Activated CD4-positive, alpha-beta memory T cell treated with anti-CD3 and anti-CD28 coated beads for 36 hours (primary cell): Measurements from ENCODE around the gene APOLD1. TPM values are rescaled to one million over a fixed set of nuclear protein-coding genes. Genes with fewer than 3 reads are reported as not detected.
"Not testable (repeated sequence)": the region's sequence is repeated elsewhere in the genome, so short reads cannot be mapped to it uniquely, and the experiment has no call there.

Experiments
- CTCF ChIA-PET: fragments of 350-600 bp; sonication (Branson Sonifier 250); formaldehyde crosslinking; loops from one replicate; lab custom pipeline; 2021; ENCODE audit warnings: antibody characterized with exemption, inconsistent platforms; lab: Charles Lee
- POLR2A ChIA-PET: fragments of 350-600 bp; sonication (Branson Sonifier 250); formaldehyde crosslinking; loops from one replicate; lab custom pipeline; 2021; ENCODE audit warnings: antibody characterized with exemption; lab: Charles Lee
- DNase-seq: peaks from one replicate; pipeline ENCODE4 v3.0.0-alpha.2; 2020
- H3K27ac Mint-ChIP-seq: one replicate; pipeline ENCODE4 v1.8.0; 2021; ENCODE audit warnings: mixed read lengths
- H3K27me3 Mint-ChIP-seq: one replicate; pipeline ENCODE4 v1.8.0; 2021; ENCODE audit warnings: mixed read lengths
- H3K36me3 Mint-ChIP-seq: one replicate; pipeline ENCODE4 v1.8.0; 2021; ENCODE audit warnings: mixed read lengths
- H3K4me1 Mint-ChIP-seq: one replicate; pipeline ENCODE4 v1.8.0; 2021; ENCODE audit warnings: low read depth, mixed read lengths
- H3K4me3 Mint-ChIP-seq: one replicate; pipeline ENCODE4 v1.8.0; 2021; ENCODE audit warnings: mild to moderate bottlenecking, mixed read lengths
- H3K9me3 Mint-ChIP-seq: one replicate; pipeline ENCODE4 v1.8.0; 2021; ENCODE audit warnings: mixed read lengths
- intact Hi-C: fragments of 100-400 bp; cut with micrococcal nuclease; formaldehyde crosslinking; loops from one replicate; pipeline ENCODE4 v1.15.1; 2023
- total RNA-seq, 2 experiments: library from RNA; stranded (reverse); gene quantifications; one replicate each; pipeline ENCODE4 v1.2.3, GENCODE V29; 2021

APOLD1 gene, protein sequence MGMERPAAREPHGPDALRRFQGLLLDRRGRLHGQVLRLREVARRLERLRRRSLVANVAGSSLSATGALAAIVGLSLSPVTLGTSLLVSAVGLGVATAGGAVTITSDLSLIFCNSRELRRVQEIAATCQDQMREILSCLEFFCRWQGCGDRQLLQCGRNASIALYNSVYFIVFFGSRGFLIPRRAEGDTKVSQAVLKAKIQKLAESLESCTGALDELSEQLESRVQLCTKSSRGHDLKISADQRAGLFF
- total RNA-seq: 1 to 10 TPM; 3.4 to 4.4 TPM

DNA sequence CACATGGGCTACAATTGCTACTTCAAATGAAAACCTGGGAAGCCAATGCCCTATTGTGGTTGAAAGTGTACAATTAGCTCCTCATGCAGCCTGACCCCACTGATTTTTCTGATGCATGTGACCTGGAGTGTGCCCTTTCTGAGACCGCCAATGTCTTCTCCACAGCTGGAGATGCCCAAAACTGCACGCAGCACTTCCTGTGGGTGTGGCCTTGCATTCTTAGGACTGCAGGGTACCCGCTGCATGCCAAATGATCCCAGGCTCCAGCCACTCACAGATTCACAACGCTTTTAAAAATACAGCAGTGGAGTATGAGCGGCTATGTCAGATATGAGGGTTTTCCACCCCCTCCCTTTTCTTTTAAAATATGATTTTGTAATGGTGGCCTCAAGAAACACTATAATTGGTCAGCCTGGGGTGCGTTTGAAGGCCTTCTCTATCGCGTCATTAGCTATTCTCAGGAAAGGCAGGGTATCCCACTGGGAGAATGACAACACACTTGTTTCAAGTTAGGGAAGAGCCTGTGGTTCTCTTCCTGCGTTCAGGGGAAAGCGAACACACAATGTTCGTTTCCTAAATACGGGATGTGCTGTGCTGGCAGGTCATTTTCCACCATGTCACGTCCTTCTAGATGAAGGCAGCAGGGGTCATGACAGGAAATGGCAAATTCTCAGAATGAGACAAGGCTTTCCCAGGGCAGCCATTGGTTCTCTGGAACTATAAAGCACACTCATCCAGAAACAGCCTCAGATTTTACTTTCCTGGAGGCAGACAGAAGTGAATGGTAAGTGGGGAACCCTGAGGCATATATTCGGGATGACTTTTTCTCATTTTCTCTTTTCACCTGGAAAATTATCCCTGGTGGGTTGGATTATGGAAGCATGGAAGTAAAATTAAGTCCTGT, at the start of gene APOLD1:
APOLD1 (plus strand) TSS at position 749 of the 904 bp plus-strand sequence; CDS start at position 782, 33 bp downstream.
- peak; percentile 32 for DNase-seq
- peak within 1 kb of the TSS; percentile 38 for H3K27ac Mint-ChIP-seq
- H3K9me3 Mint-ChIP-seq: no peaks in the 10 kb centered on the region
- peaks cover 36% of the 10 kb centered on the region for H3K4me1 Mint-ChIP-seq
- no peaks in the 10 kb centered on the region for H3K27me3 Mint-ChIP-seq
- H3K4me3 Mint-ChIP-seq: peak within 1 kb of the TSS; percentile 70
- ChIA-PET POLR2A (no interaction called here), CTCF (interaction anchor here (2.0 kb wide), 1 partner anchor 48 kb away, joined by 6 read pairs; no protein-coding TSS in a partner anchor)
- intact Hi-C loops: loop anchor here (5.0 kb wide), 2 partner anchors 58 to 317 kb away; partner anchors contain the start of gene GSG1
- no peaks in the 10 kb centered on the region for H3K36me3 Mint-ChIP-seq

DNA sequence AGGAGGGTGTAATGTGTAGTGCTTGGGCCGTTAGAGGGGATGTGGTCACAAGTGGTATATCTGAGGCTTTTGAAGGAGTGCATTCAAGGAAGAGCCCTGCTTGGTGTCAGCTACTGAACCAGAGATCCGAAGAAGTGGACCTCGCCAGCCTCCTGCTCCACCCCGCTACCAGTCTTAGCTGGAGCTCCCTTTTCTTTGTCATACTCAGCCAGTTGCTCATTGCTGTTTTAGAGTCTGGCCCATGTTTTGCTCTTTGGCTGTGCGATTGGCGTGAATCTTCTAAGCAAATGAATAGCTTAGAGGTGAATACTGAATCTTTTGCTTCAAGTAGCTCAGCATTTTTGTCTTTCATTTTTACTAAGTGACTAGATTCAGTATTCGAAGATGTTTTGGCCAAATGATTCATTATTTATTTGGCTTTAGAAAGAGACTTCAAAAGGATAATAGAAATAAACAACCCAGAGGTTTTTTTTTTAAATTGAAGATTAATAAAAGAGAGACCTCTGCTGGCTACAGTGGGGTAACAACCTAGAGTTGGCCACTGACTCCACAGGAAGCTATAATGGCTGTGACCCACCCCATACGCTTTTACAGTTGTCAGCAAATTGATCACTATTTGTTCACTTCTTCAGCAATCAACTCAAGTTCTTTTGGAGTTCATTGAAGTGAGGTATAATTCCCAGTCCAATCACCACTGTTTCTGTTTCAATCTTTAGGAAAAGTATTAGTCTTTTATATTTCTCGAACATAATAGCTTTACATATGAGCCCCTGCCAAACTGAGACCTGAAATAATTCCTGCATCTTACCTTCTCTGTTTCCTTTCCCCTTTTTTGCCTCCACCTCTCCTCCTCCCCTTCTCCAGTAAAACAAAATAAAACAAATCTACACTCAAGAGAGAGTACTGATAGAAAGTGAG, 48.4 kb upstream of the APOLD1 start:
- intact Hi-C loops: loop anchor here (1.0 kb wide), 2 partner anchors 11 to 22 kb away; no protein-coding TSS in a partner anchor
- peak overlapping the region; percentile 88 for H3K27ac Mint-ChIP-seq
- ChIA-PET CTCF (interaction anchor here (0.7 to 3.9 kb wide), 58 partner anchors 9 to 604 kb away, joined by 3 to 42 read pairs (median 4); partner anchors contain the start of genes APOLD1, BORCS5, CDKN1B and DDX47), POLR2A (interaction anchor here (0.5 to 3.7 kb wide), 15 partner anchors 10 to 380 kb away, joined by 3 to 46 read pairs (median 5); partner anchors contain the start of genes BORCS5, CDKN1B and GPR19)
- H3K27me3 Mint-ChIP-seq: no peaks in the 10 kb centered on the region
- no peaks in the 10 kb centered on the region for H3K9me3 Mint-ChIP-seq
- H3K4me1 Mint-ChIP-seq: peaks cover 46% of the 10 kb centered on the region
- H3K4me3 Mint-ChIP-seq: peak overlapping the region; percentile 59
- peaks cover 3% of the 10 kb centered on the region for H3K36me3 Mint-ChIP-seq
- peak; percentile 76 for DNase-seq

DNA sequence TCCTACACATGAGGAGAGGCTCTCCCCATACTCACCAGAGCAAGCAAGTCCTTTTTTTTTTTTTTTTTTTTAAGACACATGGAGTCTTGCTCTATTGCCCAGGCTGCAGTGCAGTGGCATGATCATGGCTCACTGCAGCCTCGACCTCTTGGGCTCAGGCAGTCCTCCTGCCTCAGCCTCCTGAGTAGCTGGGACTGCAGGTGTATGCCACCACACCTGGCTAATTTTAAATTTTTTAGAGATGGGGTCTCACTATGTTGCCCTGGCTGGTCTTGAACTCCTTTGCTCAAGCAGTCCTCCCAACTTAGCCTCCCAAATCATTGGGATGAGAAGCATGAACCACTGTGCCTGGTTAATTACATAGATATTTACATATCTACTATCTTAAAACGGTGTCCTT, 47.3 kb upstream of the APOLD1 start:
- H3K4me1 Mint-ChIP-seq: peaks cover 41% of the 10 kb centered on the region
- DNase-seq, intact Hi-C loops, H3K9me3 Mint-ChIP-seq, H3K27ac Mint-ChIP-seq, H3K27me3 Mint-ChIP-seq, H3K36me3 Mint-ChIP-seq, H3K4me3 Mint-ChIP-seq: not testable (repeated sequence)
- ChIA-PET CTCF (interaction anchor here (1.2 to 3.8 kb wide), 12 partner anchors 11 to 361 kb away, joined by 3 to 42 read pairs (median 18); partner anchors contain the start of gene CDKN1B), POLR2A (interaction anchor here (3.2 to 3.7 kb wide), 3 partner anchors 11 to 22 kb away, joined by 19 to 46 read pairs (median 46); partner anchors contain the start of gene CDKN1B)

DNA sequence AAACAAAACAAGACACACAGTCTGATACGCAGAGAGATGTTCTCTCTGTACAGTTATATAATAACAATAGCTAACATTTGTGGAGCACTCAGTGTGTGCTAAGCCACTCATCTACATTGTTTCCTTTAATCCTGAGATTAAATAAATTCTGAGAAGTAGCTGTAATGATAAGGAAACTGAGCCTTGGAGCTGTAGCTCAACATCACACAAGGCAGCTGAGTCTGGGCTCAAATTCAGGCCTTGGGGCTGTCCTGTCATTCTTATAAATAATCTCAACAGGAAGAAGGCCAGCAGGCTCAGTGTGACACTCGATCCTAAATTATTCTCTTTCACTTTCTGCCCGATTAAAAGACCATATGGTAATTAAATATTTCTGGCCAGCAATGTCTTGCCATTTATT, 43.8 kb upstream of the APOLD1 start:
- peaks cover 20% of the 10 kb centered on the region for H3K4me1 Mint-ChIP-seq
- no peak for DNase-seq
- CTCF ChIA-PET: interaction anchor here (0.6 to 0.9 kb wide), 2 partner anchors 27 to 134 kb away, joined by 3 read pairs; no protein-coding TSS in a partner anchor
- peaks cover 7% of the 10 kb centered on the region for H3K36me3 Mint-ChIP-seq
- intact Hi-C loops: no loop called here
- H3K27me3 Mint-ChIP-seq: no peaks in the 10 kb centered on the region
- H3K27ac Mint-ChIP-seq: no peak overlapping the region
- no peaks in the 10 kb centered on the region for H3K9me3 Mint-ChIP-seq
- POLR2A ChIA-PET: no interaction called here
- H3K4me3 Mint-ChIP-seq: no peak overlapping the region

DNA sequence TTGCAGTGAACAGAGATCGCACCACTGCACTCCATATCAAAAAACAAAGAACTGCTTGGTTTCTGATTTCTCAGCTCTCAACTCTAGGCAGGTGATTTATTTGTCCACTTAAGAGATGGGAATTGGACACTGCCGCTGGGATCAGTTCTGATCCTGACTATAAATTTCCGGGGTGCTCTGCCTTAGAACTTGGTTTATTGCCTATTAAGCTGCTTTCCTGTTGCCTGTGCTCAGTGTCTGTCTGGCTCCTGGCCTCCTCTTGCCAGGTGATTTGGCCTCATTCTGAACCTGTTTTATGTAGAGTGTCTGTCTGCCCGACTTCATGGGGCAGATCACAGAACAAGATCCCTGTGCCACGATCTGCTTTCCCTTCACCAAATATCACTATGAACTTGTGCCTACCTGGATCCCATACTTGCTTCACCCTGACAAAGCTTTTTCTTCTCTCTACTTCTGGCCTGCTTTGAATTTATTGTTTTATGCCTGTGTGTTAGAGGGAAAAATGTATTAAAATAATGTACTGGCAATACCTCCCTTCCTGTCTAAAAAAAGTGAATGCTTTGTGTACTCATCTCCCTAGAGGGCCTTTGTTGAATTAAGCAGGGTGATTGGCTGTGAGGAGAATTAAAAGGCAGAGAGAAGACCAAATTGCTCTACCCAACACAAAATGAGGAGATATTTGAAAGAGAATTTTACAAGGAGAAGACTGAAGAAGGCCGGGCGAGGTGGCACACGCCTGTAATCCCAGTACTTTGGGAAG, 40.7 kb upstream of the APOLD1 start:
- peaks cover 8% of the 10 kb centered on the region for H3K4me1 Mint-ChIP-seq
- intact Hi-C loops: no loop called here
- no peak overlapping the region for H3K4me3 Mint-ChIP-seq
- H3K36me3 Mint-ChIP-seq: peaks cover 5% of the 10 kb centered on the region
- POLR2A ChIA-PET: no interaction called here
- no peaks in the 10 kb centered on the region for H3K9me3 Mint-ChIP-seq
- no peak overlapping the region for H3K27ac Mint-ChIP-seq
- CTCF ChIA-PET: interaction anchor here (1.3 kb wide), 1 partner anchor 8 kb away, joined by 3 read pairs; no protein-coding TSS in a partner anchor
- H3K27me3 Mint-ChIP-seq: no peaks in the 10 kb centered on the region
- no peak for DNase-seq

DNA sequence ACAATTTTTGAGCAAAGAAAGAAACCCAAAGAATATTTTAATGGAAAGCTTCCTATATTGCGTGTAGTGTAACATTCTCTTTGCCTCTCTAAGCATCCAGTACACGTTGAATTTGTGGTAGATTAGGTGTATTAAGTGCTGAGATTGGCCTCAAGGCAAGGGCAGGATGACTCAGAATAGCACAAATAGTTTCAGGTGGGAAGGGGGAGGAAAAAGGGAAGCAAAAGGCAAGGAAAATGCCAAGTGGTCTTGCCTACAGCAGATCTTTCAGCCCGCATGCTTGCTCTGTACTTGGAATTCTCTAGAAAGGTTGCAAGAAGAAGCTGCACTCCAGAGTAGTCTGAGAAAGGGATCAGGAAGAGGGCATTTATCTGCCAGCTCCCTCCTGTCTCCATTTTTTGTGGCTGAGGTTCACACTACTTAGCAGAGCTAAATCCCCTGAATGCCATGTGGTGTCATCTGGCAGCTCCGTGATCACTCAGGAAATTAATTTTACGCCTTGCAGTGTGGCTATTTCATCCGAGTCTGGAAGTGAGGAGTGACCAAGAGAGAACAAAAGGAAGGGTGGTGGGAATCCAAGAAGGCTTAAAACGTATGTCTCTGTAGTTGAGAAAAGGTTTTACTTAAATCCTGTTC, 39.8 kb upstream of the APOLD1 start:
- Mint-ChIP-seq H3K36me3 (peaks cover 5% of the 10 kb centered on the region), H3K4me3 (no peak overlapping the region), H3K9me3 (no peaks in the 10 kb centered on the region), H3K4me1 (peaks cover 6% of the 10 kb centered on the region), H3K27me3 (no peaks in the 10 kb centered on the region), H3K27ac (no peak overlapping the region)
- intact Hi-C loops: no loop called here
- CTCF ChIA-PET: interaction anchor here (1.3 kb wide), 1 partner anchor 9 kb away, joined by 3 read pairs; no protein-coding TSS in a partner anchor
- POLR2A ChIA-PET: no interaction called here
- DNase-seq: no peak

DNA sequence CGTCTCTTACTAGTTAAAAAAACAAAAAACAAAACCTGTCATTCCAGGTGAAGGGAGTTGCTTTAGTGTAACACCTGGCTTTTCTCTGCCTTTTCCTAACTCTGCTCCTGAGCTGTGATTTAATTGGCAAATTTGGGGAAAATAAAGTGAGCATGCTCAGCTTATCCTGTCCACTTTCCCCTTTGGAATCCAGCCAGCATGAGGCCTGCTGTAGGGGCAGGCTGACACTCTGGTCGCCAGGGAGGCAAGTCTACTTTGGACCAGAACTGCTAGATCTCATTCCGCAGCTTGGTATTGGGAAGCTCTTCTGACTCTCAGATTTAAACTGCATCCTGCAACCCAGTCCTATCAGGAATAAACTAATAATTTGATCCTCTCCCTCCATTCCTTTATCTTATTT, 38.2 kb upstream of the APOLD1 start:
- Mint-ChIP-seq H3K4me3 (no peak overlapping the region), H3K27ac (no peak overlapping the region), H3K4me1 (no peaks in the 10 kb centered on the region), H3K36me3 (peaks cover 7% of the 10 kb centered on the region), H3K27me3 (no peaks in the 10 kb centered on the region), H3K9me3 (no peaks in the 10 kb centered on the region)
- DNase-seq: no peak
- ChIA-PET CTCF (no interaction called here), POLR2A (no interaction called here)
- intact Hi-C loops: no loop called here

DNA sequence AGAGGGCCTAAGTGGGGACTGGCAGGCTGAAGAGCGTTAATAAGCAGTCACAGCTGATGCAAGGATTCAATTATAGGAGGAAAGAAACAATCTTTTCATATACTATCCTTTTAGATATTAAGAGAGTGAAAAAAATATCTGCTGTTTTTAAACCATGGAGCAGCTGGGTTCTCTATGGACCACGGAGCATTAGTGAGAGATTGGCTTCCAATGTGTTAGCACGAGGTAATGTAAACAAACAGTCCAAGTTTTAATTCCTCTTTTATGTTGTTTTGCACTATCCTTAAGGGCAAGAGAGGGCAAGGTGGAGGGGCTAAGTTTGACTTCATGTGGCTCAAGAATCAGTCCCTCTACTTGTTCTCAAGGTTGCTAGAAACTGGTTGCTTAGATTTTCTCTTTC, 37.4 kb upstream of the APOLD1 start:
- Mint-ChIP-seq H3K4me1 (no peaks in the 10 kb centered on the region), H3K4me3 (no peak overlapping the region), H3K9me3 (no peaks in the 10 kb centered on the region), H3K27ac (no peak overlapping the region), H3K27me3 (no peaks in the 10 kb centered on the region), H3K36me3 (peaks cover 7% of the 10 kb centered on the region)
- DNase-seq: no peak
- ChIA-PET CTCF (interaction anchor here (1.0 kb wide), 1 partner anchor 11 kb away, joined by 4 read pairs; no protein-coding TSS in a partner anchor), POLR2A (no interaction called here)
- intact Hi-C loops: no loop called here

DNA sequence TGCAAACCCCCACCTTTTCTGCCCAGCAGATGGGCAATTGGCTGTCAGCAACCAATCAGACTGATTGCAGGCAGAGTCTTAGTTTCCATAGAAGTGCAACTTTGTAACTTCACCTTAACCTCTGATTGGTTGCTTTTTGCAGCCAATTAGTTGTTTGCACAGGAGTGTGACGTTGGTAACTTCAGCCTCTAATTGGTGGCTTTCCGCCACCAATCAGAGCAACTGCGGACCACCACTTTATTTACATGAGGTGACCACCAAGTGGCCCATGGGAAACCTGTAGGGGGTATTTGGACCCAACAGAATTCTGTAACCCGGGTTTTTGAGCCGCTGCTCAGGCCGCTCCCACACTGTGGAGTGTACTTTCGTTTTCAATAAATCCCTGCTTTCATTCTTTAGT, 36.0 kb upstream of the APOLD1 start:
- Mint-ChIP-seq H3K27ac (no peak overlapping the region), H3K9me3 (no peaks in the 10 kb centered on the region), H3K4me1 (no peaks in the 10 kb centered on the region), H3K36me3 (peaks cover 4% of the 10 kb centered on the region), H3K4me3 (no peak overlapping the region), H3K27me3 (no peaks in the 10 kb centered on the region)
- ChIA-PET CTCF (interaction anchor here (0.9 kb wide), 1 partner anchor 12 kb away, joined by 5 read pairs; no protein-coding TSS in a partner anchor), POLR2A (no interaction called here)
- DNase-seq: no peak
- intact Hi-C loops: no loop called here

DNA sequence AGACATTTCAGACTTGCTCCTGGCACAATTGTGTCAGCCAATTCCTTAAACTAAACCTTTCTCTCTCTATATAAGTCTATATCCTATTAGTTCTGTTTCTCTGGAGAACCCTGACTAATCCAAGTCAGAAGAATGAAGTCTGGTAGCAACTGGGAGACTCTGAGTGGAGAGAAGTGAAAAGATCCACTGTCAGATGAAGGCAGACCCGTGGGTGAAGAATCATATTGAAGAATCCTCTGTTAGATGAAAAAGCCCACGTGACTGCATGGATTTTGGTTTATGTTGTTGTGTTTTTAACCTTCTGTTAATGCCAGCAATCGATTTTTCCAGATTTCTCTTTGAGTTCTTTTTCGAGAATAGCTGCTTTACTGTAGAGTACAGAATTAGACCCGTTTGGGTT, 29.5 kb upstream of the APOLD1 start:
- no peaks in the 10 kb centered on the region for H3K27me3 Mint-ChIP-seq
- no peak overlapping the region for H3K4me3 Mint-ChIP-seq
- H3K27ac Mint-ChIP-seq: no peak overlapping the region
- POLR2A ChIA-PET: no interaction called here
- H3K9me3 Mint-ChIP-seq: no peaks in the 10 kb centered on the region
- intact Hi-C loops: no loop called here
- CTCF ChIA-PET: interaction anchor here (0.7 kb wide), 1 partner anchor 19 kb away, joined by 4 read pairs; no protein-coding TSS in a partner anchor
- H3K36me3 Mint-ChIP-seq: peaks cover 2% of the 10 kb centered on the region
- no peaks in the 10 kb centered on the region for H3K4me1 Mint-ChIP-seq
- no peak for DNase-seq
